Suprapubic skin (tissue), 4 donors: ENCODE measurements around the gene GNAL.
A peak's percentile ranks its signal among the peaks of the same experiment; 100 is the strongest.

Experiments used
- EP300 ChIP-seq: sonication (generic); formaldehyde crosslinking; IDR thresholded peaks from one replicate; pipeline ENCODE4 v1.6.1; 2017; ENCODE audit warnings: antibody characterized with exemption
- POLR2A ChIP-seq, 2 donors: fragments of 450-650 bp; IDR thresholded peaks; one replicate each; pipeline ENCODE4 v1.6.1; 2017; ENCODE audit warnings: antibody characterized with exemption in 2 of 2, mild to moderate bottlenecking in 2 of 2, moderate library complexity in 2 of 2
- POLR2AphosphoS5 ChIP-seq, 3 donors: sonication (generic); formaldehyde crosslinking; IDR thresholded peaks; one replicate each; pipeline ENCODE4 v1.6.1; 2017; ENCODE audit warnings: antibody characterized with exemption in 3 of 3
- TF ChIP-seq, protein P1 (sequence below), 2 donors: fragments of 200-600 bp in 1 of 2; fragments of 450-650 bp in 1 of 2; sonication (generic) in 1 of 2; IDR thresholded peaks; one replicate each; pipeline ENCODE4 v1.5.1; 2016 to 2019; ENCODE audit warnings: antibody characterized with exemption in 2 of 2, mild to moderate bottlenecking in 1 of 2, moderate library complexity in 1 of 2

DNA sequence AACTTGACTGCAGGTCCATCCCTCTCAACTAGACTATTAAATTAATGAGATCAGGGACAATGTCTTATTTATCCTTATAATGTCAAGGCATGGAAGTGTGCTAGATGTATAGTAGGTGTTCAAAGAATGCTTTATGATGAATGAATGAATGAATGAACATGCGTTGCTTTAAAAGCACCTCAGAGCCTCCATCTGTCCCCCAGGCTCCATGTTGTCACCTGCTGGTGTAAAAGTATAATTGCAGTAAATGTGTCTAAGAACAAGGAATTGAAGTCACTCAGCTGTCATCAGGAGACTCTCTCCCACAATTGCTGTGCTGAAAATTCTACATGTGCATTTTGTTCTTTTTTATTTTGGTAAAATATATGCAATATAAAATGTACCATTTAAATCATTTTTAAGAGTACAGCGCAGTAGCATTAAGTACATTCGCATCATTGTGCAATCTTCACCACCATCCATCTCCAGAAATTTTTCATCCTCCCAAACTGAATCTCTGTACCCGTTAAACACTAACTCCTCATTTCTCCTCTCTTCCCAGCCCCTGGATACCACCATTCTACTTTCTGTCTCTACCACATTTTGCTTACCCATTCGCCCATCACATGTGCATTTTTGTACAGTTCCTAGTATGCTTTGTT lies 52.6 kb downstream of the GNAL start:
- TF ChIP-seq, protein P1, sequence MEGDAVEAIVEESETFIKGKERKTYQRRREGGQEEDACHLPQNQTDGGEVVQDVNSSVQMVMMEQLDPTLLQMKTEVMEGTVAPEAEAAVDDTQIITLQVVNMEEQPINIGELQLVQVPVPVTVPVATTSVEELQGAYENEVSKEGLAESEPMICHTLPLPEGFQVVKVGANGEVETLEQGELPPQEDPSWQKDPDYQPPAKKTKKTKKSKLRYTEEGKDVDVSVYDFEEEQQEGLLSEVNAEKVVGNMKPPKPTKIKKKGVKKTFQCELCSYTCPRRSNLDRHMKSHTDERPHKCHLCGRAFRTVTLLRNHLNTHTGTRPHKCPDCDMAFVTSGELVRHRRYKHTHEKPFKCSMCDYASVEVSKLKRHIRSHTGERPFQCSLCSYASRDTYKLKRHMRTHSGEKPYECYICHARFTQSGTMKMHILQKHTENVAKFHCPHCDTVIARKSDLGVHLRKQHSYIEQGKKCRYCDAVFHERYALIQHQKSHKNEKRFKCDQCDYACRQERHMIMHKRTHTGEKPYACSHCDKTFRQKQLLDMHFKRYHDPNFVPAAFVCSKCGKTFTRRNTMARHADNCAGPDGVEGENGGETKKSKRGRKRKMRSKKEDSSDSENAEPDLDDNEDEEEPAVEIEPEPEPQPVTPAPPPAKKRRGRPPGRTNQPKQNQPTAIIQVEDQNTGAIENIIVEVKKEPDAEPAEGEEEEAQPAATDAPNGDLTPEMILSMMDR (IDR thresholded peaks at IDR 0.05): peak in 1 of 2 donors; percentile 41
- TF ChIP-seq POLR2AphosphoS5 (IDR thresholded peaks at IDR 0.05) (no peak), EP300 (no peak), POLR2A (IDR thresholded peaks at IDR 0.05) (no peak)
